GM23338 (cell line): ENCODE measurements around the gene EFS. TPM values are rescaled to one million over a fixed set of nuclear protein-coding genes. Genes with fewer than 3 reads are reported as not detected.
A peak's percentile ranks its signal among the peaks of the same experiment; 100 is the strongest.

Source experiments
- ATAC-seq: fragments of 200-7000 bp; cut with Tn5 transposase; 3 replicates; pipeline ENCODE4 v1.9.1; 2020
- DNase-seq: peaks from one replicate; pipeline ENCODE4 v3.0.0-alpha.2; 2015; ENCODE audit warnings: low spot score
- H2AFZ ChIP-seq: fragments of 200-600 bp; sonication (generic); 2 replicates; pipeline ENCODE4 v1.8.0; 2016; ENCODE audit warnings: antibody characterized with exemption, mild to moderate bottlenecking, moderate library complexity
- H3F3A ChIP-seq: fragments of 200-600 bp; sonication (generic); replicated peaks from 2 replicates; pipeline ENCODE4 v1.8.0; 2017; ENCODE audit warnings: antibody characterized with exemption, mixed run types, low read depth
- H3K27ac ChIP-seq: fragments of 200-600 bp; sonication (generic); 2 replicates; pipeline ENCODE4 v1.6.1; 2016; ENCODE audit warnings: low read depth
- H3K27me3 ChIP-seq: fragments of 200-600 bp; sonication (generic); 2 replicates; pipeline ENCODE4 v1.8.0; 2016; ENCODE audit warnings: mild to moderate bottlenecking, mixed run types, moderate library complexity; ENCODE audit not compliant: insufficient read depth
- H3K36me3 ChIP-seq: fragments of 200-600 bp; sonication (generic); 2 replicates; pipeline ENCODE4 v1.8.0; 2016; ENCODE audit warnings: mild to moderate bottlenecking; ENCODE audit not compliant: insufficient read depth
- H3K4me1 ChIP-seq: fragments of 200-600 bp; sonication (generic); 2 replicates; pipeline ENCODE4 v1.8.0; 2016; ENCODE audit warnings: mild to moderate bottlenecking, moderate library complexity; ENCODE audit not compliant: insufficient read depth
- H3K4me2 ChIP-seq: fragments of 200-600 bp; sonication (generic); 2 replicates; pipeline ENCODE4 v1.7.1; 2017; ENCODE audit warnings: mixed run types
- H3K4me3 ChIP-seq: fragments of 200-600 bp; sonication (generic); 2 replicates; pipeline ENCODE4 v1.6.1; 2016; ENCODE audit warnings: mixed run types
- H3K79me2 ChIP-seq: fragments of 200-600 bp; sonication (generic); replicated peaks from 2 replicates; pipeline ENCODE4 v1.8.0; 2017; ENCODE audit warnings: mild to moderate bottlenecking; ENCODE audit not compliant: insufficient read depth
- H3K9me2 ChIP-seq: fragments of 200-600 bp; sonication (generic); 2 replicates; pipeline ENCODE4 v1.8.0; 2017; ENCODE audit not compliant: insufficient read depth
- H4K20me1 ChIP-seq: fragments of 200-600 bp; sonication (generic); replicated peaks from 2 replicates; pipeline ENCODE4 v1.8.0; 2017; ENCODE audit warnings: mild to moderate bottlenecking; ENCODE audit not compliant: insufficient read depth
- H3K27ac Mint-ChIP-seq: 2 replicates; pipeline ENCODE4 v1.8.0; 2020; ENCODE audit warnings: inconsistent platforms, mild to moderate bottlenecking, moderate library complexity, mixed read lengths
- H3K27me3 Mint-ChIP-seq: 3 replicates; pipeline ENCODE4 v1.8.0; 2022; ENCODE audit warnings: low read depth, mild to moderate bottlenecking, moderate library complexity, mixed read lengths, inconsistent platforms; ENCODE audit not compliant: insufficient read depth, poor library complexity
- H3K36me3 Mint-ChIP-seq: 3 replicates; pipeline ENCODE4 v1.8.0; 2021; ENCODE audit warnings: low read depth, mild to moderate bottlenecking, inconsistent platforms, moderate library complexity, mixed read lengths
- H3K4me1 Mint-ChIP-seq: 3 replicates; pipeline ENCODE4 v1.8.0; 2020; ENCODE audit warnings: mild to moderate bottlenecking, inconsistent platforms, mixed read lengths
- H3K4me3 Mint-ChIP-seq: 3 replicates; pipeline ENCODE4 v1.8.0; 2021; ENCODE audit warnings: moderate library complexity, mild to moderate bottlenecking, inconsistent platforms, mixed read lengths
- H3K9me3 Mint-ChIP-seq: 3 replicates; pipeline ENCODE4 v1.8.0; 2020; ENCODE audit warnings: moderate library complexity, mild to moderate bottlenecking, inconsistent platforms, mixed read lengths
- CREB1 ChIP-seq: fragments of 250-450 bp; sonication (Bioruptor Pico); IDR thresholded peaks from 2 replicates; pipeline ENCODE4 v1.5.0; 2020; ENCODE audit warnings: low read depth, mild to moderate bottlenecking, moderate library complexity
- EZH2 ChIP-seq: fragments of 200-600 bp; sonication (generic); IDR thresholded peaks from one replicate; pipeline ENCODE4 v1.8.0; 2017; ENCODE audit warnings: antibody characterized with exemption, mild to moderate bottlenecking, low read depth; ENCODE audit not compliant: unreplicated experiment
- EZH2phosphoT487 ChIP-seq: fragments of 200-600 bp; sonication (generic); IDR thresholded peaks from one replicate; pipeline ENCODE4 v1.8.1; 2018; ENCODE audit warnings: antibody characterized with exemption; ENCODE audit not compliant: unreplicated experiment
- JUNB ChIP-seq: IDR thresholded peaks from one replicate; pipeline ENCODE4 v1.6.1; 2016; ENCODE audit warnings: antibody characterized with exemption; ENCODE audit not compliant: unreplicated experiment
- POLR2AphosphoS5 ChIP-seq: IDR thresholded peaks from 2 replicates; pipeline ENCODE4 v1.6.1; 2016; ENCODE audit warnings: antibody characterized with exemption, low read depth
- ZNF331 ChIP-seq: fragments of 250-450 bp; sonication (Bioruptor Pico); IDR thresholded peaks from 2 replicates; pipeline ENCODE4 v1.5.0; 2020; ENCODE audit warnings: low read depth, mild to moderate bottlenecking, moderate library complexity
- microRNA counts: library from miRNA; unstranded; fragments of <30 nt; microRNA quantifications from one replicate; lab custom pipeline; 2017
- microRNA-seq: library from miRNA; unstranded; fragments of <30 nt; microRNA quantifications from one replicate; pipeline ENCODE4, GENCODE V29; 2017
- polyA plus RNA-seq: library from polyadenylated mRNA; unstranded; fragments of >200 nt; fragmentation: Nextera tagmentation; extraction: Ambion mirVana; gene quantifications from 2 replicates; pipeline ENCODE4 v1.2.1, GENCODE V29; 2016
- small RNA-seq: library from RNA; depleted of rRNA; stranded (forward); fragments of <200 nt; gene quantifications from one replicate; pipeline ENCODE3, GENCODE V24; 2014; ENCODE audit warnings: low replicate concordance
- total RNA-seq: library from RNA; depleted of rRNA; stranded (reverse); fragments of >200 nt; shearing (Covaris generic); gene quantifications from 2 replicates; pipeline ENCODE4 v1.2.3, GENCODE V29; 2014; rRNA removed
- TF ChIP-seq, protein P1 (sequence below): IDR thresholded peaks from 2 replicates; pipeline ENCODE4 v1.6.1; 2016; ENCODE audit warnings: antibody characterized with exemption
- TF ChIP-seq, protein P2 (sequence below): IDR thresholded peaks from one replicate; pipeline ENCODE4 v1.6.1; 2018; ENCODE audit warnings: antibody characterized with exemption; ENCODE audit not compliant: unreplicated experiment

The EFS gene
- total and polyA plus RNA-seq, 2 experiments from 2014 or later: 5.1 to 18.9 TPM

DNA sequence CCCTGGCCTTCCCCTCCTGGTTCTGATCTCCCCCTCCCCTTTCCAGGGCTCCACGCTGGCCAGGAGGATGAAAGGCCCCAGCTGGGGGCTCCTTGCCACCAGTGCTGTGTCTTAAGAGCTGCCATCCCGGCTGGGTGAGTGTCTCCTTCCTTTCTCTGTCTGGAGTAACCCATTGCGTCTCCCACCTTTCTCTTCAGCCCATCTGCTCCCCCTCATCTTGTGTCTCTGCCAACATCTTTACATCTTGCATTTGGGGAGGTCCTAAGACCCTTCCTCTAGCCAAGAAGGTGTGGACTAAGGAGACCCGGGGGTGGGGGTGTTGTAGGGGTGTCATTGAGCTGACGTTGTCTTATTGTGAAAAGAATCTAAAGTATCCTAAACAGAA is 57.8 kb downstream of the EFS start:
- no peak for ATAC-seq

DNA sequence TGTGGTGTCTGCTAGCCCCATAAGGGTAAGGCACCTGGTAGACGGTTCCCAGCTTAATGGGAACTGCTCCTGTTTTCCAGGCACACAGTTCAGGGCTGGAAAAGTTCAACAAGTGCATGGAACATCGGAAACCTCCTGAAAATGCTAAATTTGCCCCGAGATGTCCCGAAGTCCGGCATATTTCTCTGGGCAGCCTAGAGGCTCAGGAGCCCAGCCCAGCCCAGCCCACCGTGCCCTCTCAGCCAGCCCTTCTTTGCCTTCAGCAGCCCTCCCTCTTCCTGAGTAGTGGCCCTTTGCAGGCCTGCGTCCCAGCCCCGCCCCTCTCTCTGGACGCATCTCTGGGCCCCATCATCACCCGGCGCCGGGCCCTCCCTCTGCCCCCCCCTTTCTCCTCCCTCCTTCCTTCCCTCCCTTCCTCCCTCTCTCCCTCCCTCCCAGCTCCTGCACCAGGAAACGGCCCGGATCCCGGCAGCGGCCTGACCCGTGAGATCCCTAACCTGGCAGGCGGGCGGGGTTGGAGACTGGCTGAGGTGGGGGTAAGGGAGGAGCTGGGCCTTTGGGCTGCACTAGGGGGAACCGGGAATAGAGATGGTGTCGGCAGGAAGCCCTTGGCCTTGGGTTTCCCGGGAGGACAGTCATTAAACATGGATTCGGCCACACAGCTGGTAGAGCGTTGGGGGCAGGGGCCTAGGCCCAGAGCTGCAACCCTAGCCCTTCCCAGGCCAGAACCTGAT is 58.4 kb downstream of the EFS start, which contains the start of gene BCL2L2:
Gene BCL2L2 (plus strand): TSS at position 422 of the 734 bp plus-strand sequence. CDS start 935 bp downstream, outside the sequence.
- Histone ChIP-seq H3K9me2 (no peaks in the 10 kb centered on the region), H3K4me1 (peaks cover 15% of the 10 kb centered on the region), H3K27me3 (peaks cover 27% of the 10 kb centered on the region), H3K27ac (peak within 1 kb of the TSS; percentile 85), H3K4me3 (peak within 1 kb of the TSS; percentile 85), H3K79me2 (peaks cover 11% of the 10 kb centered on the region; the same call in 1 of the 2 replicates), H3K36me3 (no peaks in the 10 kb centered on the region; the same call in 1 of the 2 replicates), H3F3A (peaks cover 12% of the 10 kb centered on the region), H4K20me1 (no peaks in the 10 kb centered on the region; the same call in 1 of the 2 replicates), H2AFZ (peak within 1 kb of the TSS; percentile 94), H3K4me2 (peak within 1 kb of the TSS; percentile 96)
- TF ChIP-seq EZH2phosphoT487: no peak
- peak; percentile 80 for TF ChIP-seq POLR2AphosphoS5
- TF ChIP-seq, protein P1, sequence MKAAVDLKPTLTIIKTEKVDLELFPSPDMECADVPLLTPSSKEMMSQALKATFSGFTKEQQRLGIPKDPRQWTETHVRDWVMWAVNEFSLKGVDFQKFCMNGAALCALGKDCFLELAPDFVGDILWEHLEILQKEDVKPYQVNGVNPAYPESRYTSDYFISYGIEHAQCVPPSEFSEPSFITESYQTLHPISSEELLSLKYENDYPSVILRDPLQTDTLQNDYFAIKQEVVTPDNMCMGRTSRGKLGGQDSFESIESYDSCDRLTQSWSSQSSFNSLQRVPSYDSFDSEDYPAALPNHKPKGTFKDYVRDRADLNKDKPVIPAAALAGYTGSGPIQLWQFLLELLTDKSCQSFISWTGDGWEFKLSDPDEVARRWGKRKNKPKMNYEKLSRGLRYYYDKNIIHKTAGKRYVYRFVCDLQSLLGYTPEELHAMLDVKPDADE: peak; percentile 71; the same call in 1 of the 2 replicates
- TF ChIP-seq CREB1 (CRISPR knock-in tag): peak; percentile 98
- TF ChIP-seq ZNF331 (CRISPR knock-in tag): no peak
- TF ChIP-seq JUNB: no peak
- Mint-ChIP-seq H3K9me3 (no peaks in the 10 kb centered on the region; the same call in 2 of the 3 replicates), H3K36me3 (peaks cover 20% of the 10 kb centered on the region; the same call in 2 of the 3 replicates), H3K4me1 (peaks cover 26% of the 10 kb centered on the region), H3K27me3 (peaks cover 20% of the 10 kb centered on the region), H3K4me3 (peak within 1 kb of the TSS; percentile 94), H3K27ac (peak within 1 kb of the TSS; percentile 96)
- ATAC-seq (peak; percentile 70), DNase-seq (peak; percentile 97)

More for the DNA sequence above, 57.8 kb downstream of the EFS start:
- H3K27ac ChIP-seq: peak overlapping the region; percentile 82
- peaks cover 12% of the 10 kb centered on the region for H3F3A ChIP-seq
- no peaks in the 10 kb centered on the region for H3K9me2 ChIP-seq
- peak overlapping the region; percentile 85 for H3K4me3 ChIP-seq
- H4K20me1 ChIP-seq: no peaks in the 10 kb centered on the region; the same call in 1 of the 2 replicates
- TF ChIP-seq, protein P2, sequence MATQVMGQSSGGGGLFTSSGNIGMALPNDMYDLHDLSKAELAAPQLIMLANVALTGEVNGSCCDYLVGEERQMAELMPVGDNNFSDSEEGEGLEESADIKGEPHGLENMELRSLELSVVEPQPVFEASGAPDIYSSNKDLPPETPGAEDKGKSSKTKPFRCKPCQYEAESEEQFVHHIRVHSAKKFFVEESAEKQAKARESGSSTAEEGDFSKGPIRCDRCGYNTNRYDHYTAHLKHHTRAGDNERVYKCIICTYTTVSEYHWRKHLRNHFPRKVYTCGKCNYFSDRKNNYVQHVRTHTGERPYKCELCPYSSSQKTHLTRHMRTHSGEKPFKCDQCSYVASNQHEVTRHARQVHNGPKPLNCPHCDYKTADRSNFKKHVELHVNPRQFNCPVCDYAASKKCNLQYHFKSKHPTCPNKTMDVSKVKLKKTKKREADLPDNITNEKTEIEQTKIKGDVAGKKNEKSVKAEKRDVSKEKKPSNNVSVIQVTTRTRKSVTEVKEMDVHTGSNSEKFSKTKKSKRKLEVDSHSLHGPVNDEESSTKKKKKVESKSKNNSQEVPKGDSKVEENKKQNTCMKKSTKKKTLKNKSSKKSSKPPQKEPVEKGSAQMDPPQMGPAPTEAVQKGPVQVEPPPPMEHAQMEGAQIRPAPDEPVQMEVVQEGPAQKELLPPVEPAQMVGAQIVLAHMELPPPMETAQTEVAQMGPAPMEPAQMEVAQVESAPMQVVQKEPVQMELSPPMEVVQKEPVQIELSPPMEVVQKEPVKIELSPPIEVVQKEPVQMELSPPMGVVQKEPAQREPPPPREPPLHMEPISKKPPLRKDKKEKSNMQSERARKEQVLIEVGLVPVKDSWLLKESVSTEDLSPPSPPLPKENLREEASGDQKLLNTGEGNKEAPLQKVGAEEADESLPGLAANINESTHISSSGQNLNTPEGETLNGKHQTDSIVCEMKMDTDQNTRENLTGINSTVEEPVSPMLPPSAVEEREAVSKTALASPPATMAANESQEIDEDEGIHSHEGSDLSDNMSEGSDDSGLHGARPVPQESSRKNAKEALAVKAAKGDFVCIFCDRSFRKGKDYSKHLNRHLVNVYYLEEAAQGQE: no peak
- no peak for TF ChIP-seq EZH2
- H3K36me3 Mint-ChIP-seq: peaks cover 20% of the 10 kb centered on the region; the same call in 2 of the 3 replicates
- H3K4me3 Mint-ChIP-seq: peak overlapping the region; percentile 94
- no peaks in the 10 kb centered on the region; the same call in 1 of the 2 replicates for H3K36me3 ChIP-seq
- H3K9me3 Mint-ChIP-seq: no peaks in the 10 kb centered on the region; the same call in 2 of the 3 replicates
- peak overlapping the region; percentile 45; the same call in 1 of the 2 replicates for H2AFZ ChIP-seq
- H3K4me1 Mint-ChIP-seq: peaks cover 26% of the 10 kb centered on the region
- H3K27ac Mint-ChIP-seq: peak overlapping the region; percentile 96
- peaks cover 11% of the 10 kb centered on the region; the same call in 1 of the 2 replicates for H3K79me2 ChIP-seq
- H3K27me3 ChIP-seq: peaks cover 27% of the 10 kb centered on the region
- H3K4me1 ChIP-seq: peaks cover 15% of the 10 kb centered on the region
- peaks cover 18% of the 10 kb centered on the region for H3K27me3 Mint-ChIP-seq
- H3K4me2 ChIP-seq: peak overlapping the region; percentile 96
- DNase-seq: no peak

MicroRNAs encoded within 50 kb of the gene (microRNA counts, 767-probe panel; counts per million panel counts)
- microRNA hsa-miR-208a (lab: Ali Mortazavi, UCI): not detected

Small RNA genes lying within 50 kb of the gene (microRNA-seq; reads per million reads assigned to microRNA genes)
- not detected for gene MIR208A

Small RNA genes lying within 50 kb of the gene (small RNA-seq; reads per million reads assigned to genes)
- not detected for gene MIR208A

Other genes with a start within 250 kb of the EFS start
- gene CEBPE, start 245.9 kb downstream of the EFS start, total RNA-seq: not detected in 2 replicates
- gene CEBPE, start 245.9 kb downstream of the EFS start, polyA plus RNA-seq: not detected in 2 replicates
- gene SLC7A8, start 181.5 kb downstream of the EFS start, total RNA-seq: 105 and 117 TPM in 2 replicates
- gene SLC7A8, start 181.5 kb downstream of the EFS start, polyA plus RNA-seq: 122 and 124 TPM in 2 replicates
- gene RNF212B, start 127.2 kb downstream of the EFS start, total RNA-seq: not detected in 2 replicates
- gene RNF212B, start 127.2 kb downstream of the EFS start, polyA plus RNA-seq: 0.68 TPM in 1 of 2 replicates, not detected in the other
- 4.5 and 5.3 TPM in 2 replicates for gene HOMEZ, start 79.0 kb downstream of the EFS start, total RNA-seq
- 7.9 and 8.4 TPM in 2 replicates for gene HOMEZ, start 79.0 kb downstream of the EFS start, polyA plus RNA-seq
- gene PPP1R3E, start 62.3 kb downstream of the EFS start, total RNA-seq: 0.66 and 2.3 TPM in 2 replicates
- 1.8 and 2.5 TPM in 2 replicates for gene PPP1R3E, start 62.3 kb downstream of the EFS start, polyA plus RNA-seq
- gene BCL2L2, start 58.3 kb downstream of the EFS start, total RNA-seq: 11.0 and 12.3 TPM in 2 replicates
- 3.5 and 3.6 TPM in 2 replicates for gene BCL2L2, start 58.3 kb downstream of the EFS start, polyA plus RNA-seq
- gene PABPN1, start 43.7 kb downstream of the EFS start, total RNA-seq: 110 and 116 TPM in 2 replicates
- gene PABPN1, start 43.7 kb downstream of the EFS start, polyA plus RNA-seq: 342 and 384 TPM in 2 replicates
- gene SLC22A17, start 12.3 kb downstream of the EFS start, total RNA-seq: 52.6 and 56.6 TPM in 2 replicates
- 28.6 and 29.5 TPM in 2 replicates for gene SLC22A17, start 12.3 kb downstream of the EFS start, polyA plus RNA-seq
- not detected in 2 replicates for gene IL25, start 7.6 kb upstream of the EFS start, total RNA-seq
- gene IL25, start 7.6 kb upstream of the EFS start, polyA plus RNA-seq: not detected in 2 replicates
- 0.24 and 0.27 TPM in 2 replicates for gene CMTM5, start 11.9 kb upstream of the EFS start, total RNA-seq
- not detected in 2 replicates for gene CMTM5, start 11.9 kb upstream of the EFS start, polyA plus RNA-seq
- 0.03 and 0.23 TPM in 2 replicates for gene MYH6, start 43.1 kb upstream of the EFS start, total RNA-seq
- gene MYH6, start 43.1 kb upstream of the EFS start, polyA plus RNA-seq: 0.10 and 2.1 TPM in 2 replicates
- not detected in 2 replicates for gene MYH7, start 70.5 kb upstream of the EFS start, total RNA-seq
- gene MYH7, start 70.5 kb upstream of the EFS start, polyA plus RNA-seq: 0.05 TPM in 1 of 2 replicates, not detected in the other
- gene NGDN, start 104.5 kb upstream of the EFS start, total RNA-seq: 48.6 and 67.1 TPM in 2 replicates
- 81.6 and 90.8 TPM in 2 replicates for gene NGDN, start 104.5 kb upstream of the EFS start, polyA plus RNA-seq
- gene ZFHX2, start 186.6 kb upstream of the EFS start, total RNA-seq: 9.9 and 11.6 TPM in 2 replicates
- 18.5 and 22.4 TPM in 2 replicates for gene ZFHX2, start 186.6 kb upstream of the EFS start, polyA plus RNA-seq
- gene THTPA, start 191.1 kb upstream of the EFS start, total RNA-seq: 15.0 and 21.3 TPM in 2 replicates
- gene THTPA, start 191.1 kb upstream of the EFS start, polyA plus RNA-seq: 6.3 and 8.6 TPM in 2 replicates
- 63.5 and 70.8 TPM in 2 replicates for gene AP1G2, start 202.6 kb upstream of the EFS start, total RNA-seq
- gene AP1G2, start 202.6 kb upstream of the EFS start, polyA plus RNA-seq: 53.7 and 55.3 TPM in 2 replicates
- 28.5 and 29.9 TPM in 2 replicates for gene JPH4, start 213.6 kb upstream of the EFS start, total RNA-seq
- 11.0 and 11.9 TPM in 2 replicates for gene JPH4, start 213.6 kb upstream of the EFS start, polyA plus RNA-seq